ENCODE results near the gene PDLIM3.
A peak's percentile ranks its signal among the peaks of the same experiment; 100 is the strongest.
"Not testable (repeated sequence)": the region's sequence is repeated elsewhere in the genome, so short reads cannot be mapped to it uniquely, and the experiment has no call there.

PDLIM3 gene

DNA sequence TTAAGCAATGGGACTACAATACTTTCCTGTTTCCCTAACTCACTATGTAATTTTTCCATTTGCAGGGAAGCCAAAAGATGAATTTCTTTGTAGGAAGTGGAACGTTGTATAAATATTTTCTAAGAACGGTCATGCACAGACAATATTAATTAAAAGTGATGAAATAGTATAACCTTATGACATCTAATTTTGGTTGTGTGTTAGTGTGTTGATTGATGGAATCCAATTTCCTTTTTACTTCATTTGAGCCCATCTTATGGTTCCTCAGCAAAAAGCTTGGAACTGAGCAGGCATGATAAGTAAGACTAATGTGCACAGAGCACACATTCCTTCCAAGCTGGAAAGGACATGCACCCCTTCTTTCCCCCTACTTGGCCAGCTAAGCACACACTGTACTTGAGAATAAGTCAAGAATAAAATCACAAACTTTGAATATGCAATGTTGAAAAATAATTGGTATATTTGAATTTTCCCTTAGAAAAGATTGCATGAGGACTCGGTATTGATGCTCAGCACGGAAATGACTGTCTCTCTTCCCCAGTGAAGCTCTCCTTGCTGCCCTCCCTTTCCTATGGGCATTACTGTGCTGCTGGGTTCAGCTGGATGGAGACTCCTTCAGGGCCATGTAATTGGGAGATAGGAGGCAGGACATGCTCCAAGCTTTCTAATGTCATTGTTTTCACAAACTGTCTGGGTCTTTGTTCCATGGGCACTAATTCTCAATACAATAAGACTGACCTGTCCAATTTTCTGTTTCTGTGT lies 19.2 kb upstream of the PDLIM3 start:
- DNase-seq = no peak

DNA sequence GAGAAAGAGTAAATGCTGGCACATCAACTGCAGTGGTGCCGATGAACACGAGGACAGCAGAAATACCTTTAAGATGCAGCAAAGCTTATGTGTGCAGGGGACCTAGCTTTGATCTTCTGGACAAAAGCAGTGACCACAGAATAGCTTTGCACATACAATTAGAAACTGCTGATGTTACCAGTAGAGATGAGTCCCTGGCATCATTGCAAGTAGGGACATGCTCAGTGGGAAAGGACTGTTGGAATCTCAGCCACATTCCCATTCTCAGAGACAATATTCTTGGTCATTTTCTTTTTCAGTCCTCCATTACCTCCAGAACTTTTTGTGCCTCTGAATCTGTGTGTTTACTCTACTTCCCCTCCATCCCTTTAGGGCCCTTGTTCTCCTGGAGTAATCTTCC lies 16.9 kb upstream of the PDLIM3 start:
- no peak for DNase-seq

DNA sequence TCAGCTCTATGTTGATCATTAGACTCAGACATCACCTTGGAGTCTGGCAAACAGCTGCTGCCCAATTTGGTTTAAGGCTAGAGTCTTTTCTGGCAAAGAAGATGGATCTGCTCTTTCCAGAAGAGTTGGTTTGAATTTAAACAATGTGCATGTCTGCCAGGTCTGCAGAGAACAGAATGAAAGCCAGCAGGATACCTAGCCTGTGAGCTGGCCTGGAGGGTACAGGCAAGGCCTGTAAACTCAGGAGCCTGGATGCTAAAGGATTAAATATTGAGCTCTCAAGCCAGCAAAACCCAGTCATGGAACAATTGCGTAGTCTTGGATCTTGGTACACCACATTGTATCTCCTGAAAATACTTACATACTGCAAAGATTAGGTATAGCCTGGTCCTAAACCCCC lies 15.6 kb upstream of the PDLIM3 start:
- no peak for DNase-seq

DNA sequence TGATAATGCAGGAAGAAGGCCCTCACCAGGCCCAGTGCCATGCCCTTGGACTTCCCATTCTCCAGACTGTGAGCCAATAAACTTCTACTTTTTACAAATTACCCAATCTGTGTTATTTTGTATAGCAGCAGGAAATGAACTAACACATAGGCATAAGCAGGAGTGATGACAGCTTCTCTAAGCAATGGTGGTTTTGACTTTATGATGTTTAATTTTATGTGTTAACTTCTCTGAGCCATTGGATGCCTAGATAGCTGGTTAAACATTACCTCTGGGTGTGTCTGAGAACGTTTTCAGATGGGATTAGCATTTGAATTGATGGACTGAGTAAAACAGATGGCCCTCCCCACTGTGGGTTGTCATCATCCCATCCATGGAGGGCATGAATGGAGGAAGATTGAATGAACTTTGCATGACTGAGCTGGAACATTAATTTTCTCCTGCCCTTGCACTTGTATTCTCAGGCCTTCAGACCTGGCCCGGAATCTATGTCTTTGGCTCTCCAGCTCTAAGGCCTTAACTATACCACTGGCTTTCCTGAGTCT lies 13.9 kb upstream of the PDLIM3 start:
- no peak for DNase-seq

DNA sequence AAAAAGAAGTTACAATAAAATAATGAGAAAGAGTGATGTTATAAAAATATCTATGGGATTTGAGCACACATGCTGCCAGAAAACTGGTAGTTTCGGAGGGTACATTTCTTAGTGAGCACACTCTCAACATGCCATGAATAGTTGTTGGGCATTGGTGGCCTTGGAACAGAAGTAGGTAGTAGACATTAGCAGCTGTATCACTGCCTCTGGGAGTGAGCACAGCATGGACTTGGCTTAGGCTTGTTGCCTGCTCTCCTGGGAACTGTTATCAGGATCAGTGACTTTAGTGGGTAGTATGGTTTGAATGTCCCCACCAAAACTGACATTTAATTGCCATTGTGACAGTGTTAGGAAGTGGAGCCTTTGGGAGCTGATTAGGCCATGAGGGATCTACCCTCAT lies 13.3 kb upstream of the PDLIM3 start:
- no peak for DNase-seq

DNA sequence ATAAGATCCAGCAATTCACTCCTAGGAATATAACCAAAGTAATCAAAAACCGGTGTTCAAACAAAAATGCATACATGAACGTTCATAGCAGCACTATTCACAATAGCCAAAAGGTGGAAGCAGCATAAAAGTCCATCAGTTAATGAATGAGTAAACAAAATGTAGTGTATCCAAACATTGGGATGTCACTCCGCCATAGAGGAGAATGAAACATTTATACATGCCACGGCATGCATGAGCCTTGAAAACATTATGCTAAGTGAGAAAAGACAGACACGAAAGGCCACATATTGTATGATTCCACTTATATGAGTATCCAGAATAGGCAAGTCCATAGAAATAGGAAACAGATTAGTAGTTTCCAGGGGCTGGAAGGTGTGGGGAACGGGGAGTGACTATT lies 11.0 kb upstream of the PDLIM3 start:
- no peak for DNase-seq

DNA sequence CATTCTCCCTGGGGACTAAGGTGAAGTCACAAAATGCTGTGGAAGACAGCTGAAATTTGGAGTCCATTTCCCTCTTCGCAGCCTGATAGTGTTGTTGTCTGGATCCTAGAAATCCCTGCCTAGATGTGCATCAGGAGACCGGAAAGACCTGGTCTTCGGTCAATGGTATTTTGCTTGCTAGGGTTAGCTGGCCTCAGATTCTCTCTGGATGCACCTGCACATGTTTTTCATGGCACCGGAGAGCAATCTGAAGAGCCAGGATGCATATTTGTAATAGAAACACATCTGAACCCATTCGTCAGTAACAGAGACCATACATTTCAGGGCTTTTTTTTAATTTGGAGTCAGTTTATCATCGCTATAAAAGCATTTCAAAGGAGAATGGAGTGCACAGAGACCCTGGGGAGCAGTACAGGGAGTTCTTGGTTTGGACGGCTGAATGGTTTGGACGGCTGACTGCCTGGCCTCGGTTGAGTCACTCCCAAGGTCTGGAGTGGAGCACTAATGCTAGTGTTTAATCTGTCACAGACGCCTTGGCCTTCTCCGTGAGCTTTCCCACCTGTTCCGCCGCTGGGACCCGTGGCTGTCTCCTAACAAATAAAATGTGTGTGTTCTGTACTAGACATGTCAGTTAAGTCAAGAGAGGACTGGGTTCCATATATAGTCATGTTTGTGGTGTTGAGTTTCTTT lies 7.5 kb upstream of the PDLIM3 start:
- DNase-seq = peak; percentile 49

DNA sequence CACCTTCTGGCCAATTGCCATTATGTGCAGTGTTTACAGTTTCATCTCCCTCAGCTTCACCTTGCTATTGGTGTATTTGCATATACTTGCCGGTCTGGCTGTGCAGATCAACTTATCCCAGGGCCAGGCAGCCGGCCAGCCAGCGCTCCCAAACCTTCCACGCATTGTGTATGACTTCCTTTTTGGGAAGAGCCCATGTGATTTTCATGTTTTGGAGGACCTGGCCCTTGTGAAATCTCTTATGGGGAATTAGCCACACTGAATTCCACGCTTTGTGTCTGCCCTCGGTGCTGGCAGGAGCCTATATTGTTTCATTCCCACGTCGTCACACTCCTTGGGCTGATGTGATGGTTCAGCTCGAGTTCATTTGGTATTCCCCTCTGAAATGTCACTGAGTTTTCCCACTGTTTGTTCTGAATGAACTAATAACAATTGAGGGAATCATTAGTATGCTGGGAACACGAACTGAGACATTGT lies 6.0 kb upstream of the PDLIM3 start:
- no peak for DNase-seq

DNA sequence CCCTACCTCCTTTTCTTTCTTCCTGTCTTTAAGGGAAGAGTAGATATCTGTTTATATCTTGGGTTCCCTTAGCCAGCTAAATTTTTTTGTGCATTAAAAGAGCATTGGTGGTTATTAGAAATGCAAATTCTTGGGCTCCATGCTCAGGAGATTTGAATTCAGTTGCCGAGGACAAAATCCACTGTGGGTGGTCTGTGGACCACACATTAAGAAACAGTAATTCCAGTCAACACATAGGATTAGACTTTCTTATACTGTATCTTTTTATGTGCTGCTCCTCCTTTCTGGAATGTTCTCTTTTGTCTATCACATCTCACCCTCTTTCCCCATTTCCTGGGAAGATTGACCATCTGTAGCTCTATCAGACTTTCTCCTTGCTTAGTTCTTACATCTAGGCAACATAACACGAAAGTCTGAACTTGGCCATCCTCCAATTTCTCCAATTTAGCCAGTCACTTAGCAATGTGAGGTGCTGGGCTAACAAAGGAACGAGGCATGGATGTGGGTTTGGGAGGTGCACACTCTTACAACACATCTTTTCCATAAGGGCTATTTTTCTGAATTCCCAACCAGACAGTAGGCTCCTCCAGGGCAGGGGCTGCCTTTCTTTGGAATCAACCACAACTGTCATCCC lies 5.3 kb upstream of the PDLIM3 start:
- no peak for DNase-seq

DNA sequence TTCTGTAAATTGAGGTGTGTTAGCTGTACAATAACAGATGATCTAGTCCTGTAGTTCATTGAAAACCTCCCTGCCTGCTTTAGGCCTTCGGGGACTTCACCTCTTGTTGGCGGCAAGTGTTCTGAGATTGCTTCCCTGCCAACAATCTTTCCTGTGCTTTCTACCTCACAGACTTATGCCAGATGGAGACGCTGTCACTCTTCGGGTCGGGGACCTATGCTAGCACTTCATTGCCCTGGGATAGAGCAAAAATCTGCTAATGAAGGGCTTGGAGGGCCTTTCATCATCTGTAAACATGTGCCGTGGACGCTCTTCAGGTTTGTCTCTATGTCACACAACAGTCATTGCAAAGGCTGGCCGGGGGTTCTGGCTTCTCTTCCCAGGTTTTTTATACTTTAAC lies 4.7 kb upstream of the PDLIM3 start:
- DNase-seq = no peak

DNA sequence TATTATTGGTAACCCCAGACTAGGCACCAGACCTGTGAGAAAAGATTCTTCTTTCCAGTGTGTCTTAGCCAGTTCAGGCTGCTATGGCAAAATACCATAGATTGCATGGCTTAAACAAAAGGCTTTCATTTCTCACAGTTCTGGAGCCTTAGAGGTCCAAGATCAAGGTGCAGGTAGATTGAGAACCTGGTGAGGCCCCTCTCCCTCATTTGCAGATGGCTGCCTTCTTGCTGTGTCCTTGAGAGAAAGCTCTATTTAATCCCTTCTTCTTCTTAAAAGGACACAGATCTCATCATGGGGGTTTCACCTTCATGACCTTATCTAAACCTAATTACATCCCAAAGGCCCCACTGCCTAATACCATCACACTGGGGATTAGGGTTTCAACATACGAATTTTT lies 3.5 kb upstream of the PDLIM3 start:
- DNase-seq = no peak

DNA sequence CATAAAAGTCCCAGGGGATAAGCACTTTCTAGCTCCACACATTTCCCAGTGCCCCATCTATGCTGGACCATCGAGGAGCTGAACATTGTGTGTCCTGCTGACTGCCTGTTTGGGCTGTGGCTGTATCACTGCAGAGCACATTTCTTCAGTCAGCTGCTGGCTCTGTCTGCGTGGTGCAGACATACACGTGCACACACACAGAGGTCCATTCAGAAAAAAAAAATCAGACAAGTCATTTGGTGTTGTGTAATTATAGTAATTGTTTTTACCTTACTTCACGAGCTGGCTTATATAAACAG lies 1.1 kb upstream of the PDLIM3 start:
- DNase-seq = peak; percentile 38

DNA sequence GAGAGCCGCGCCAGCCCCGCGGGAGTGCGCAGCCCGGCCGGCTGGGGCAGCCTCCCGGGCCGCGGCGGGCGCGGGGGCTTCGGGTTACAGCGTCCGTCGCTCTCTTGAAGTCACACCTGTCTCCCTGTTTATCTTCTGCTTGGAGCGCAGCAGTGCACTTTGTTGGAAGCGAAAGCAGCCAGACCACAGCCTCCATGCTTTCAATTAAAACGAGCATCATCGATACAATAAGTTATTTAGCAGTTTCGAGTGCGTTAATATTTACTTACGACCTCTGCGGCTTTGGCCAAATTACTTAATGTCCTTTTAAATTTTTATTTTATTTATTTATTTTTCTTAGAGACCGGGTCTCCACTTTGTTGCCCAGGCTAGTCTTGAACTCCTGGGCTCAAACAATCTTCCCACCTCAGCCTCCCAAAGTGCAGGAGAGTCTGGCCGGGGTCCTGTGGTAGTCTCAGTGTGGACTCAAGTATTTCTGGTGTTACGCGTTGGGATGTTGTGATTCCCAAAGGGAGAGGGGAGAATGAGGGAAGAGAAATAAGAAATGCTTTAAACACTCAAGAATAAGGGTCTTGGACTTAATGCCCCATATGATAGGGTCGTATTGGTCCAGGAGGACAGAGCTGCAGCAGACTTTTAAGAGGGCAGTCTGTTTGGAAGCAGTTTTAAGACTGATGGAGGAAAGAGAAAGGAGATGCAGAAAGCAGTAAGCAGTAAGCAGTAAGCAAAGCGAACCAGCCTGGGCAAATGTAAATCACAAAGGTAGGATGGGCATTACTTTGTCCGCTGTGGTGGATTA lies 504 bp upstream of the PDLIM3 start:
- DNase-seq = peak; percentile 52

DNA sequence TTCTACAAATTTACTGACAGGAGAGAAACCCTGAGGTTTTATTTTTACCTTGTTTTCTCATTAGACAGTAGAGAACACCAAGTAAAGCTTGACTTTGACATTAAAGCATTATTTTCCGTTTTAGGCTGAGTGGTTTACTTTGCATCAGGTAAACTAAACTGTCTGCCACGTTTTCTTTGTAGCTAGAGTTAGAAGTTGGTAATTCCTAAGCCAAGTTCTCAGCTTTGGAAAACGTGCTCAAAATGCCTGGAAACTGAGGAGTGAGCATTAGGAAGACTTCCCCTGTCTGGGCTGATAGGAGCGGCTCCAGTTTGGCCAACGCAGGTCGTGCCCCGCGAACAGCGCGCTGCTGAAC lies 819 bp downstream of the PDLIM3 start:
- DNase-seq = no peak

DNA sequence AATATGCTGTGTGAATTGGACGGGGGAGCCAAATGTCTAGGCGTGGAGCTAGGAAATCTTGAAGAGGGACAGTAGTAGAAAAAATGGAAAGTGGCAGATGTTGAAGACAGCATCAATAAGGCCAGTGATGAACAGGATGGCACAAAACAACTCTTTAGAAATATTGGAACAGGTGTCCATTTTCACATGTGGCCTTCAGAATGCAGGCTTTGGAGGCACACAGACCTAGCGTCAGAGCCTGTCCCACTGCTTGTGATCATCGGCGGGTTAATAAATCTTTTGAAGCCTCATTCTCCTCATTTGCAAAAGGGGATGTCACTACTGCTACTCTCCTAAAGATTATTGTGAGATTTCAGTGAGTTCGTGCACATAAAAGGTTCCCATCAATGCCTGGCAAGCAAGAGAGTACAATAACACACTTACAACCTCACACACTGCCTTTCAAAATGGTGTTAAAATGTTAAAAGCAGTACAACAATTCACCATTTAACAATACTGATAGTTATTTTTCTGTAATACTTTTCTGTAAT lies 2.4 kb downstream of the PDLIM3 start:
- DNase-seq = no peak

DNA sequence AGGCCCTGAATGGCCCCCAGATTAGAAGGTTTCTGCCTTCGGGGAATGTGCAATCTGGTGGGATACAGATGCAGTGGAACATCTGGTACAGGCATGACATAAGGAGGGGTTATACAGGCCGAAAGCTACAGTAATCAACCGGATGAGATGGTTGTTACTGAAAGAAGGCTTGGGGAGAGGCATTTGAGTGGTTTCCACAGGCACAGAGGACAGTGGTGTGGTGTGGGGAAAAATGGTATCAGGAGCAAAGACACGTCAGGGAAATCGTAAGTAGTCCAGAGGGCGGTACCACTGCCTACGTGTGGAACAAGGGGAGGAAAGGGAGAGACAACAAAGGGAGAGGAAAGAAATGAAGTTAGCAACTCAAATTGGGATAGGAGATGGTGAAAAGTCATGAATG lies 3.0 kb downstream of the PDLIM3 start:
- no peak for DNase-seq

DNA sequence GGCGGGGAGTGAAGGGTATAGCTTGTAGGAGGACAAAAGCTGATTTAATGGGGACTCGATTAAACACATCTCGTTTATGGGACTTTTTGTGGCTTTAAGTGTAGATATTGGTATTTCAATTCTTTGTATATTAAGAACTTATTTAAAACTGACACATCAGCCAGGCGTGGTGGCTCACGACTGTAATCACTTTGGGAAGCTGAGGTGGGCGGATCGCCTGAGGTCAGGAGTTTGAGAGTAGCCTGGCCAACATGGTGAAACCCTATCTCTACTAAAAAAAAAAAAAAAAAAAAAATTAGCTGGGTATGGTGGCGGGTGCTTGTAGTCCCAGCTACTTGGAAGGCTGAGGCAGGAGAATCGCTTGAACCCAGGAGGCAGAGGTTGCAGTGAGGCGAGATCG lies 3.7 kb downstream of the PDLIM3 start:
- not testable (repeated sequence) for DNase-seq

DNA sequence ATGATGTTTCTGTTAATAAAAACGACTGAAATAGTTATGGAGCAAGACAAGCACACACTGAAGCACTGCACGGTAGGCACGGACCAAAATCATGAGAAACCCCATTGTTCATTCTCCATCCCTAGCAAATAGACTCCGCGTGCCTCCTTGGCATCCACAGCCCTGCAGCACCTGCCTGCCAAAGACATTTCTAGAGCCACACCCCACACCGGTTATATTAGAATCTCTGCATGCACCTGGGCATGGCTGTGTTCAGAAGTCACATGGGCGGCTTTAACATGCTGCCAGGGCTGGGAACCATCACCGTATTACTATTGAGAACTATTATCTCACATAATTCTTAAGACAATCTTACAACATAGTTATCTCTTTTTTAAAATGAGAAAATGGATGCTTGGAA lies 5.9 kb downstream of the PDLIM3 start:
- no peak for DNase-seq

DNA sequence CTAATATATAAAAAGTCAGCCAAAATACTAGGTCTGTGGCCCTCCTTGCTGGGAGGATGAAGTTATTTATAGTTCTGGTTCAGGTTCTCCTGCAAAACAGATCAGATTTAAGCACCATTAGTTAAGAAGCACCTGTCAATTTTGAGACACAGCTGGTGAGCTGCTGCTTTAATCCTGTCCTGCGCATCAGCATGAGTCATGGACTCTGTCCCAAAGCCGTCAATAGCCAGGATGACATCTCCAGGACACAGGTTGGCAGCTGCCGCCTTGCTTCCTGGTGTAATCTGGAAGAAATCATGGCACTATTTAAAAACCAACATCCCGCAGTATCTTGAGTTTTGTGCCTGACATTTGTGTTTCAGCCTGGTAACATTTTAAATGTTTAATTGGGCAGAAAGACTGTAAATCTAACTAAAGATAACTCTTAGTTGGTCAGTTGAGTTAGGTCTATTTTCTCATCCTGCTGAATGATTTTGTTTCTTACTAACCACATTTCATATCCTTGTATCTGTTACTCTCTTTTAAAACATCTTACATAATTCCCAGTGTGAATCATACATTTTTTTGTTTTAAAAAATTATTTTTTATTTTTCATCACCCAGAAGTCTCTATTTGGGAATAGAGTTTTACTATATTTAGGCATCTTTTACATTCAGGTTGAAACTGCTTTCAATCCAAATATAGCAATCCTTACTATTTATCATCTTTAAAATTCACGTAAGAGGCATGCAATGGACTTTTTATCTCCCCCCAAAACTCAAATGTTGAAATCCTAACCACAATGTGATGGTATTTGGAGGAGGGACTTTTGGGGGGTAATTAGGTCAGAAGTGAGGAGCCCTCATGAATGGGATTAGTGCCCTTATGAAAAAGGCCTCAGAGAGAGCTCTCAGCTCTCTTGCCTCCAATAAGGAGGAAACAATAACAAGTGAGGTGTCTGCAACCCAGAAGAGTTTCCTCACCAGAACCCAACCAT lies 10.1 kb downstream of the PDLIM3 start:
- no peak for DNase-seq

DNA sequence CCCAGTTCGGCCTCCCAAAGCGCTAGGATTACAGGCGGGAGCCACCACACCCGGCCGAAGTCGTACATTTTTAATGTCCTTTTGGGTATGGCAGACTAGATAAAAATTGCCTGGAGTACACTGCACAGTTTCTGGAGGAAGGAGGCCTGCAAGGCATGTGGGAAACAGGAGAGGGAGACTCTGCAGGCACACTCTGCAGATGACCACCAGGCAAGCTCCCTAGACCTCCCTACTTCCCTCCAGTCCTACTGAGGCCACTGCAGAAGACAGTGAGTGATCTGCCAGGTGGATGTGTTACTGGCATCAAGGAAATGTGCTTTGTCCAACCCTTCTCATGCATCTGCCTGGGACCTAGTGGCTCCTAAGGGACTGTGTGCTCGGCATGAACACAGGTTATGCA lies 11.4 kb downstream of the PDLIM3 start:
- no peak for DNase-seq

DNA sequence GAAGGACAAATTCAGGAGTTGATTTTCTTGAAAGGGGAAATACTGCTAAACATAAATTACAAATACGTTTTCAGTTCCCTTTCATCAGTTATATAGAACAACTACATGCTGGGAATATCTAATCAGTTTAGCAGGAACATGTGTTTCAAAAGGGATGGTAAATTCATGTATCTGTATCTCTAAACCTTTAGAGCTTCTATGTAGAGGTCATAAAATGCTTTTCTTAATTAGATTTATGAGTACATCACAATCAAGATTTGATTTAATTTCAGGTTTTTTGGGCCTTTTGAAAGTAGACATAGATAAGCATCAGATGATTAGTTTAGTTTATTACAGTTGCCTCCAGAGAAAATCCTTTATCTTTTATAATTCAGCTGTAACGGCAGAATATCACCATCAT lies 12.9 kb downstream of the PDLIM3 start:
- DNase-seq = no peak

All from right kidney (tissue), 1 donor.